HG03097 (cell line): ENCODE results near the gene SDC3.

Experiments
- ATAC-seq: cut with Tn5 transposase; IDR thresholded peaks from one replicate; pipeline ENCODE4 v1.9.1; 2021; ENCODE audit not compliant: unreplicated experiment, low FRiP score

Gene SDC3

DNA sequence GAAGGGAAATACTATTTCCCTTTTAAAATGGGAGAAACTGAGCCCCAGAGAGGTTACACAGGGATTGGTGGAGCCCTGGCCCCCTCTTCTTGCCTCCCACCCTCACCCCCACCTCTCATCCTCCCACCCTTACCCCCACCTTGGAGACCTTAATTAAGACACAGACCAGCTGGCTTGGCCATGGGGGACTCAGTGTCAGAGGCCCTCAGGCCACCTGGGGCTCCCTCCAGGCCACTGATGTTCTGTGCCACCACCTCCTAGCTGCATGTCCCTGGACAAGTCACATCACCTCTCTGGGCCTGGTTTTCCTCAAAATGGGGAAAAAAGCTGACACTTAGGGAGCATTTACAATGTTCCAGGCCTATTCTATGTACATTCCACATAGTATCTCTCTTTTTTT, 51.5 kb downstream of the SDC3 start:
- ATAC-seq, result no peak

DNA sequence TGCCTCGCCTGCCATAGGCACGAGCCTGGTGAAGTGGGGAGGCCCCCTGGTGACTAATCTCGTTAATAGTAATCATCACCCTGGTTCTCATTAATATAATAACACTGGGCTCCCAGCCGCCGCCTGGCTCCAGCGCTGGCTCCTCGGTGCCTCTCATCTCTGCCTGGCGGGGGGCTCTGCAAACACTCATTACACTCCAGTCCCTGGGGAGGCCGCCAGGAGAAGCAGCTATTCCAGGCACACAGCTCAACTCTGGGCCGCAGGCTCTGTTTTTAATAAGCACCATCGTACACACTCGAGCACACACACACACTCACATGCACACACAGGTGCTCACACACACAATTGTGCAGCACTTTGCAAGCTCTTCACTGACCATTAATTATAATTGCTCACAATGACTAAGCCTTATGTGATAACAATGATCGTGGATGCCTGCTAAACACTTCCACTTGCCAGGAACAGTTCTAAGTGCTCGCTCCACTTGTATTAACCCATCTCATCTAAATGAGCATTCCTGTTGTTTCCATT, 52.2 kb downstream of the SDC3 start:
- ATAC-seq, result no peak

DNA sequence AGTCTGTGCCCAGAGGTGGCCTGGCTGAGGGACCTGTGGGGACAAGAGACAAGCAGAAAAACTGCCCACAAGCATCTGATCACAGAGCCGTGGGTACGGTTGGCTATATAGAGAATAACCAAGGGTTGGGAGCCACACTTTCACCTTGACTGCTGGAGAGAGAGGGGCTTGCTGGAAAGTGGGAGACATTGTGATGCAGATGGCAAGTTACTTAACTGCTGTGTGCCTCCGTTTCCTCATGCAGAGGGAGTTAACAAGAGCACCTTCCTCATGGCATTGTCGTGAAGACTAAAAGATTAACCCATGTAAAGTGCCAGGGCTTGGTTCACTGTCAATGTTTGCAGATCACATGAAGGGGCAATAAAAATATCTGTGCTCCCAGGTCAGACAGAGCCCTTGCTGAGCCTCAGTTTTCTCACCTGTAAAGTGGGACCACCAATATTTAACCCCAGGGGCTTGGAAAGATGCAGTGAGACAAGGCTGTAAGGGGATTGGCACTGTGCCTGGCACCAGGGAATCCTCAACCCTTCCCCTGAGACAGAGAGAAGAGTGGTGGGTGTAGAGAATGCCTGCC, 52.8 kb downstream of the SDC3 start:
- ATAC-seq, result no peak

DNA sequence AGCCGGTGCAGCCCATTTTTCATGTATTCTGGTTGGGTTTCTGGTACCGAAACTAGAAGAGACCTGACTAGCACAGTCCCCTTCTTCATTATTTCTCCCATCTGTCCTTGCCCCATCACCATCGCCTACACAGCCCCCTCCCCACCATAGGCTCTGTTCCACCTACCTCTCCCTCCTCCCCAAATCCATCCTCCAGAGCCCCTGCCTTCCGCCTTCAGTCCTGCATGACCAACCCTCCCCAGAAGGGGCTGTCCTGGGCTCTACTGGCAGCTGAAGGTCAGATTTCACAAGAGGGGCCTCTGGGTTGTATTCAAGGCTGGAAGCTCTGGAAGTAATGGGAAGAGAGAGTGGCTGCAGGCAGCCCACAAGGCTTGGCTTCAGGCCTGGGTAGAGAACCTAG, 55.2 kb downstream of the SDC3 start:
- ATAC-seq, result no peak

DNA sequence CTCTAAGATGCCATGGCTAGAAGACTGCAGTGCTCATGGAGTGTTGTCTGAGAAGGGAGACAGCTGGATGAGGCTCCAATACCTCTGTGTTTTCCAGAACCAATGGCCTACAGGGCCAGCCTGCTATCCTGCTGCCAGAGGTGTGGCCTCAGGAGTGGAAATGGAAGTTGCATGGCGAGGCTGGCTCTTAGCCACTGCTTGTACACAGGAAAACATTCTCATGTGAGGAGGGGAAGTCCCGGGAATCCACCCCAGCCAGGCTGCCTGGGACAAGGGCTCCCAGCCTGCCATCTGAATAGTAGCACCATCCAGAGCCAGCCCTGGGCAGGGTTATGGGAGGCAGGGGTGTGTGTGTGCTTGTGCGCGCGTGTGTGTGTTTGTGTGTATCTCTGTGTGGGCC, 56.5 kb downstream of the SDC3 start:
- no peak for ATAC-seq

DNA sequence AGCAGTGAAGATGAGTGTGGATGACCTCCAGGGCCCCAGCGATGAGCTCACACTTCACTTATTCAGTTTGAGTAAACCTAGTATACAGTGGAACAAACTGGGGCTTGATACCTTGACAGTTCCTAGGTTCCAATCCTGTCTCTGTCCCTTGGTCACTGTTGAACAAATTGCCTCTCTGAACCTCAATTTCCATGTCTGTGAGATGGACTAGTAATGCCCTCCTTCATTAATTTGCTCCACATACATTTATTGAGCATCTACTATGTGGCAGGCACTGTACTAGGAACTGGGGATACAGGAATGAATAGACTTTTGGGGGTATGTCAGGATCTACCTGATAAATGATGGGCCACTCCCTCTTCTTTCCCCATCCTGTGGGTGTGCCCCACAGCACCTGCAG, 57.3 kb downstream of the SDC3 start:
- ATAC-seq, result no peak

DNA sequence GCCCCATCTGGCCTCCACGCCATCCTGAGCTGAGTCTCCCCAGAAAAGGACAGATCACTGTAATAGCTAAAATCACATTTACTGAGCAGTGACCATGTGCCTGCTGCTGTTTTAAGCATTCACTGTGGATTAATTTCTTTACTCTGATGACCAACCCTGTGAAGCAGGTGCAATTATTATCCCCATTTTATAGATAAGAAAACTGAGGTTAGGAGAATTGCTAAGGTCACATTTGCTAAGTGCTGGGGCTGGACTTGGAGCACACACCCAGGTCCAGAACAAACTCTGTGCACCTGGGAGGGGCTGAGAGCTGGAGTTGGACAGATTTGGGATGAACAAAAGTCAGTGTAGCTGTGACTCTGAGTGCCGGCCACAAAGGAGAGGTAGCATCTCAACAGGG, 58.0 kb downstream of the SDC3 start:
- ATAC-seq, result no peak

DNA sequence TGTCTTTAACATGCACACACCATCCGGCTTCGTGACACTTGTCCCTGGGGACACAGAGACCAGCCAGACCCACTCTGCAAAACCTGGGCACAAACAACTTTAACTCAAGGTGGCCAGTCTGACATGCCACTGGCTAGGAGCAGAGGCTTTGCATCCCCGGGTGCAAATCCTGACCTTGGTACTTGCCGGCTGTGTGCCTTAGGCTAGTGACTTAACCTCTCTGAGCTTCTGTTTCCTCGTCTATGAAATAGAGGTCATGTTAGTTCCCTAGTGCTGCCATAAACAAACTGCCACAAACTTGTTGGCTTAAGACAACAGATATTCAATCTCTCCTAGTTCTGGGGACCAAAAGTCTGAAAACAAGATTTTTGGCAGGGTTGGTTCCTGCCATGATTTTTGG, 60.4 kb downstream of the SDC3 start:
- ATAC-seq, result no peak

DNA sequence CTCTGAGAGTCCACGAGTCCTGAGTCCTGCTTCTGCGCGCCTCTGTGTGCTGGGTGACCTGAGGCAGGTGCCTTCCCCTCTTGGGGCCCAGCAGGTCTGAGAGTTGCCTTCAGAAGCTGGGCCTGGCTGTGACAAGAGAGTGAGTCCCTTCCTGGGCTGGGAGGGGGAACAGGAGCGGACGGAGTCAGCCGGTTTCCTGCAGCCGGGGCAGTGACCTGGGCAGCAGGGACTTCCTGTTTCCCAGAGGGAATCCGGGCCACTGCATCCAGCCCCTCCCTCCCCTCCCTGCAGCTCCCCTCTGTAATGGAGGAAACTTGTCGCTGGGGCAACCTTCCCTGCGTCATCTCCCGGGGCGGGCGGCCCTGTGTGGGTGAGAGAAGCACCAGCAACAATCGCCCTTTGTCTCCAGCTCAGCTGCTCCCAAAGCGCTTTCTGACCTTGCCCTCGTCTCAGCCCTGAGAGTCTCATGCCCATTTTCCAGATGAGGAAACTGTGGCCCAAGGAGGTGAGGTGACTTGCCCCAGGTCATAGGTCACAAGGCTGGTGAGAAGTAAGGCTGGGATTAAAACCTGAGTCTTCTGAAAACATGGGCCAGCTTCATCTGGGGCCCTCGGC, 61.1 kb downstream of the SDC3 start:
- no peak for ATAC-seq

DNA sequence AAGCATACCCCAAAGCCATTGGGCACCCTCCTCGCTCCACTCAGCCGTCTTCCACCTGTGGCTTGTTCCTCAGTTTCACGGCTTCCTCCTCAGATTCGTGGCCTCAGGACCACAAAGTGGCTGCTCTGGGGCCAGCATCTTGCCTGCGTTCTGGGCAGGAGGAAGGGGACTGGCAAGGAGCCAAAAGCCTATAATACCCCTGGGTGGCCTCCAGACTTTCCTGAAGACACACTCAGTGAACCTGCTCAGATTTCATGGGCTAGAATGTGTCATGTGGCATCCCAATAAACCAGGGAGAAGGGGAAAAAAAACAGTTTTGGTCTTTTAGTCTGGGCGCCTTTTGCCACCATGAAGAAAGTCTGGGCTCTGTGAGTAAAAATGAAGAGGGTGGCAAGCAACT, 62.0 kb downstream of the SDC3 start:
- ATAC-seq, result no peak

DNA sequence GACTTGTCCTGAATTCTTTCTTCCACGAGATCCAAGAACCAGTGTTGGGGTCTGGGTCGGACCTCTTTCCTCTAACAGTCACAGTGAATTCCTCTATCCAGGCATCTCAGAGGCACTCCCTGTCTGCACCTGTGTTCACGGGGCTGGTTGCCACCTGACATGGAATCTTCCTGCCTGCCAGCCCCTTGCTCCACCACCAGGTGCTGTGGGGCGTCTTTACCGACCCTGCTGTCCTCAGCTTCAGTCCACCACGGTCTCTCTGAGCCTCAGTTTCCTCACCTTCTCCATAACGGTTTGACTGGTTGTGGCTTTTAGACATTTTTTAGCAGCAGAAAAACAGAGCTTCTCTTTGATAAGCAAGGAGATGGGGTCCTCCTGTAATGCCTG, 62.7 kb downstream of the SDC3 start:
- no peak for ATAC-seq

DNA sequence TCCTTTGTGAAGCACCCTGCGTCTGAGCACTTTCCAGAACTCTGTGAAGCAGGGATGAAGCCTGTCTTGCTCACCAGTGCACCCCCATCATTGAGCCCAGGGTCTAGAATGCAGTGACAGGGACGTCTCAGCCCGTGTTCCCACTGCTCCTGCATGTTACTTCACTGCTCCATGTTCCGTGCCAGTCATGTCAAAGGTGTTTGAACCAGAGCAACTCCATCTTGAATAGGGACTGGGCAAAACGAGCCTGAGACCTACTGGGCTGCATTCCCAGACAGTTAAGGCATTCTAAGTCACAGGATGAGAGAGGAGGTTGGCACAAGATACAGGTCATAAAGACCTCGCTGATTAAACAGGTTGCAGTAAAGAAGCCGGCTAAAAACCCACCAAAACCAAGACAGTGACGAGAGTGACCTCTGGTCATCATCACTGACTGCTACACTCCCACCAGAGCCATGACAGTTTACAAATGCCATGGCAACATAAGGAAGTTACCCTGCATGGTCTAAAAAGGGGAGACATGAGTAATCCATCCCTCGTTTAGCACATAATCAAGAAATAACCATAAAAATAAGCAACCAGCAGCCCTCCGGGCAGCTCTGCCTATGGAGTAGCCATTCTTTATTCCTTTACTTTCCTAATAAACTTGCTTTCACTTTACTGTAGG, 63.2 kb downstream of the SDC3 start:
- no peak for ATAC-seq

DNA sequence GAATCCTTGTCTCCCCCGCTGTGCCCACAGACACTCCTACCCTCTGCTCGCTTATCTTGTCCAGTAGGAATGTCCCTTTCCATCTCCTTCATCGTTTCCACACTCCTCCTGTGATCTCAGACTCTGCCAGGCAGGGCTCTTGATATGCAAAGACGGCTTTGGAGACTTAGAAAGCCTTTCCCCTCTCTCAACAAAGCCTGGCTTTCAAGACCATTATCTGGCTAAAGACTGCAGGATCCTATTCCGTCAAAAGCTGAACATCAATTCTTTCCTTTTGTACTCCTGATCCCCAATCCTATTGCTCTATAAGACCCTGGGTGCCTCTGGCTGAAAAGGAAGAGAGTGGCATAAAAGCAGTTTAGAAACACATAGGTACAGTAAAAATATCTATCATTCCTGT, 63.9 kb downstream of the SDC3 start:
- ATAC-seq, result no peak

DNA sequence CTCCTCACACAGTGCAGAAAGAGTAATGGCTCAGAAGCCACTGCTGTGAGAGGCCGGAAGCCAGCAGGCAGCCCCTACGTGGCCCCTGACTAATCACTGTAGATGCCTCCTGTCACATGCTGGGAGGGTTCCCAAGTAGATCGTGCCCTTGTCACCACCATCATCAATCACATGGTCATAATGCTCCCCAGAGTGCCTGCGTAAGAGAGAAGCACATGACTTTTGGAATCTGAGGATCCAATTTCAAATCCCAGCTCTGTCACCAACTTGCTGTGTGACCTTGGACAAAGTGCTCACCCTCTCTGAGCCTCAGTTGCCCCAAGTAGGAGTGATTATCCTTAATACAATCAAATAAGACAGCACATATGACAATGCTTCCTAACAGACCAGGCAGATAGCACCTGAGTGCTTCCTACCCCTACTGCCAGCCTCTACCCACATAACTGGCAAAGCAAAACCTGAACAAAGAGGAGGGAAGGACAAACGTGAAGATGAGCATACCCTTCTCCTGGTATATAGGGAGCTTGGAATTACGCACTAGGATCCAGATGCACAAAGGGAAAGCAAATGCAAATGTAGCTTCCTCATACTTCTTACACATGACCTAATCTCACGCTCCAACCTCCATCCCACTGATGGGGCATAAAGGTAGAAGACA, 65.7 kb downstream of the SDC3 start:
- no peak for ATAC-seq

DNA sequence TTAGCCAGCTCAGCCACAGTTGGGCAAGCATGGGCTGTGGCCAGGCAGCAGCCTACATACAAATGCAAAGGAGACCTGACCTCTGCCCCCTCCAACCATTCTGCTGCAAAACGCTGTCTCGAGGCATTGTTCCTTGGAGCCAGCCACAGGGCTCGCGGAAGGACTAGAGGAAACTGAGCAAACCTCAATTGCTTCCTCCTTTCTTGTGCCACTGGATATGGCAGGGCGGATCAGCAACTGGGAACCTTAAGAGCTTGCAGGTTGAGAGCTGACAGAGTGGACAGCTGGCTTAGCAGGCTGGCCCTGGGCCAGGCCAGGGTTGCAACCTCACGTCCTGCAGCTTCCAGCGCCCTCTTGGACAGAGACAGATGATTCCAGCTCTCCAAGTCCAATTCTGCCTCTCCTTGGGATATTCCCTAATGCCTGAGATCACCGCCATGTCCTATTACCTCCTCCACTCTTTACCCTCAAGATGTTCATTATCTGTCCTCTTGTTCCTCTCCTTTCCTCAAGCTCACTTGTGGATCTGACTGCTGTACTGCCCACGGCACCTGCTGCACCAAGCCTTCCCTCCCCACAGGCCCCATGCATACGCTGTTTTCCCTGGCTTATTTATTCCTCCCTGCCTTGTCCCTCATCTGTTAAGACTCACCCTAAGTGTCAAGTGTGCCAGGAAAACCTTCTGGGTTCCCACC, 67.5 kb downstream of the SDC3 start:
- ATAC-seq, result no peak

DNA sequence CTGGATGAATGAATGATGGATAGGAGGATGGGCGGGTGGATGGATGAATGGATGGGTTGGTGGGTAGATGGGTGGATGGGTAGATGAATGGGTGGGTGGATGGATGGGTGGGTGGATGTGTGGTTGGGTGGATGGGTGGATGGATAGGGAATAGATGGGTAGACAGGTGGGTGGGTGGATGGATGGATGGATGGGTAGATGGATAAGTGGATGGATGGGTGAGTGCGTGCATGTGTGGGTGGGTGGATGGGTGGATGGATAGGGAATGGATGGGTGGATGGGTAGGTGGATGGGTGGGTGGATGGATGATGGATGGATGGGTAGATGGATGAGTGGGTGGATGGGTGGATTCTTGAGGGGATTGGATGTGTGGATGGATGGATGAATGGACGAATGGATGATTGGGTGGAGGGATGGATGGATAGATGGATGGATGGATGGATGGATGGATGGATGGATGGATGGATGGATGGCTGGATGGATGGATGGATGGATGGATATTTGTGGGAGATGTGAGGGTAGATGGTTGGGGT, 68.7 kb downstream of the SDC3 start:
- ATAC-seq, result no peak

DNA sequence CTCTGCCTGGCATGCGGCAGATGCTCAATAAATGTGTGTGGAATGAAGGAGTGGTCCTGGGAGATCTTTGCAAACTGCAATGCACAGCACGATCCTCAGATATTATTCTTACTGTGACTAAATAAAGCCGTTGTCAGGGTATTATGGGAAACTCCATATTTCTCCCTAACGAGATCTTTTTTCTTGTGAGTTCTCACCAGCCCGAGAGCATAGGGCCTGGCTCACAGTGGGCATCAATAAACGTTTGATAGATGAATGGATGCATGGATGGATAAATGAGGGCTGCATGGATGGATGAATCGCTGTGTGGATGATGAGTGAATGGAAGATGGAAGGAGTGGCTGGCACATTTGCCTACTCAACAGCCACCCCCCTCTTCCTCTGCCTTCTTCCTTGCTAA, 69.6 kb downstream of the SDC3 start:
- ATAC-seq, result no peak

DNA sequence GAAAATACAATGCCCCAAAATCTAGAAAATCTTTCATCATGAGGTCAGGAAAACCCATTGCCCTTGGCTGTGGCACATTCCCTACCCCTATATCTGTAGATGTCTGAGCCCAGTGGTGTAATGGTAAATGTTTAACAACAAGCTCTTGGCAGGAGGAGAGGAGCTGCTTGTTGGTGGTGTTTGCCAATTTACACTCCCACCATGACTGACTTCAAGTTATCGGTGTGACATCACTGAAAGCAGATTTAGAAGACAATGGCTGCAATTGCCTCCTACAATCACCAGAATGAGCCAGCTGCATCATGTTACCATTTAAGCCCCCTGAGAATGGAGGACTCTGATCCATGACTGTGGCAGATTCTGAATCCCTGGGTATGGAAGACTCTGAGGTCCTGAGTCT, 70.9 kb downstream of the SDC3 start:
- ATAC-seq, result no peak

DNA sequence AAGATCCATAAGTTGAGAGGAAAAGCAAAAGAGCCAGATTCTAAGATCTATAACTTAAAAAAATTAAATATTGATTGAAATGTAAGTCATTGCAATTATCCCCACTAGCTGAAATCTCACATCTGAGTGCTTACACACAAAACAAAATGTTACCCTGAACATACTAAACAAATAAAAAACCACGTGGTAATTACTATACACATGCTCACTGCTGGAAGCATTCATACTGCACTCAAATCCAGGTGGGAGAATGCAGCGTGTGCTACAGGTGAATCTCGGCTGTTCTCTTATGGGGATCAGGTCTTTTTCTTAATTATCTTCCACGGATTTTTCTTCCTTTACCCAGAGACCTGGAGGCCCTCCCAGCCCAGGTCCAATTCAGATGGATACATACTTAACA, 74.3 kb downstream of the SDC3 start:
- no peak for ATAC-seq

DNA sequence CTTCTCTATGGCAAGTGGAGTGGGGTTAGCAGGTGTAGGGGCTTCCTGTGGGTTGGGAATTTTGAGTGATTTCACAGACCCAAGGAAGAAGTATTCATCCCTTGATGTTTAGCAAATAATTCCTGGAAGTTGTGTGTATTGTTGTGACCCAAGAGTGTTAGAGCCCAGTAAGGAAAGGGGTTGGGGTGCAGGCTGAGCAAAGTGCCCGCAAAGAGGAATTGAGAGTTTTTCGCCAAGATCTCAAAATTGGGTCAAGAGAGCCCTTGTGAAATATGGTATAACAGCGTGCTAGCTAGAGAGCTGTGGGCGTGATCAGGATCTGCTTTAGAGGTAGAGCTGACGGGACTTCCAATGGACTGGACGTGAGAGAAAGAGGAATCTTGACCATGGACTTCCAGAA, 78.0 kb downstream of the SDC3 start:
- ATAC-seq, result no peak

DNA sequence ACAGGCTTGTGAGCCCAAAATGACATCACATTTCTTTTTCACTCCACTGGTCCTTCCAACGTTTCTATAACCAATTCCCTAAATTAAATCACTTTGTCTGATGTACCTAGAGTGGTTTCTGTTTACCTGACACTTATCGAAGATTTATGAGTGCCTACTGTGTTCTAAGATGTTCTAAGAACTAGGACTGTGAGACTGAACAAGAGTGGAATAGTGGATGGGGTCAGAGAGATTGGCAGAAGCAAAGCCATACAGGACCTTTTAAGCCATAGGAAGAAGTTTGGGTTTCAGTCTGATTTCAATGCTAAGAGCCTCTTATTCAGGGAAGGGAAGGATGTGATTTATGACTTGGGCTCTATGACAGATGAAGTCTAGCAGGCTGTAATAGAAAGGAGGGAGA, 78.7 kb downstream of the SDC3 start:
- ATAC-seq, result no peak
